ENCODE results near the gene DCST1.
A peak's percentile ranks its signal among the peaks of the same experiment; 100 is the strongest.

The DCST1 gene

GRCh38 chr1:155035936-155036335 is 2.3 kb downstream of the DCST1 start:
- DNase-seq (ENCODE audit: low spot score), result no peak

DNA sequence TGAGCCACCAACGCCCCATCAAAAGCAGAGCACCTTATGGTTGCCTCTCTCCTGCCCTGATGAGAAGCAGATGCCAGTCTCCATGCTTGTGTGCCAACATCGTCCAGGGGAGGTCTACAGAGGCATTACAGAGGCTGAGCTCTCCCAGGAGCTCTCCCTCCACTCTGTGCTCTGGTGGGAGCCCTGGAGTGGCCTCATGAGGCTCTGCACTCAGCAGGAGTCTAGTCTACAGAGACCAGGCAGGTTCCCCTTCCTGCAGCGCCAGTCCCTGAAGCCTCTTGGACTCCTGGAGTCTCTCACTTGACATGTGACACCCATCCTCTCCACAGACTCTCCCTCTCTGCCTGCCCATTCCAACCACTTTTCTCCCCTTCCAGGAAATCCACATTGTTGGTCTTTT is 3.4 kb downstream of the DCST1 start:
- no peak for DNase-seq (ENCODE audit: low spot score)

GRCh38 chr1:155037851-155038441 is 4.3 kb downstream of the DCST1 start:
- DNase-seq (ENCODE audit: low spot score), result no peak

GRCh38 chr1:155038602-155039307 is 5.1 kb downstream of the DCST1 start:
- DNase-seq (ENCODE audit: low spot score), result no peak

DNA sequence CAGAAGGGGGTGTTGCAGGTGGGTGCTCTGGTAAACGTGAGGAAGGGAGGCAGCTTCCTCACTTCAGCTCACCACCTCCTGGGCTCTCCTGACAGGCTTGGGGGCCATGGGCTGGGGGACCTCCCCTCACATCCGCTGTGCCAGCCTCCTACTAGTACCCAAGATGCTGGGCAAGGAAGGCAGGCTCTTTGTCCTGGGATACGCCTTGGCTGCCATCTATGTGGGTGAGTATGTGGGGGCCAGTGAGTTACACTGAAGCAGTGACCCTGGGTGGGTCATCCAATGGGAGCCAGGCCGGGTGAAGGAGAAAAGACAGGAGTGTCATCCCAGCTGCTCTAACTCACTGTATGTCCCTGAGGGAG is 5.7 kb downstream of the DCST1 start:
- no peak for DNase-seq (ENCODE audit: low spot score)

- DNase-seq (ENCODE audit: low spot score), result no peak
Observed at GRCh38 chr1:155040358-155041093, 6.9 kb downstream of the DCST1 start.

- DNase-seq (ENCODE audit: low spot score), result no peak
Observed at GRCh38 chr1:155042789-155043188, 9.2 kb downstream of the DCST1 start.

- DNase-seq (ENCODE audit: low spot score), result no peak
Observed at GRCh38 chr1:155043301-155043702, 9.7 kb downstream of the DCST1 start.

- no peak for DNase-seq (ENCODE audit: low spot score)
Observed at GRCh38 chr1:155043793-155044192, 10.2 kb downstream of the DCST1 start.

DNA sequence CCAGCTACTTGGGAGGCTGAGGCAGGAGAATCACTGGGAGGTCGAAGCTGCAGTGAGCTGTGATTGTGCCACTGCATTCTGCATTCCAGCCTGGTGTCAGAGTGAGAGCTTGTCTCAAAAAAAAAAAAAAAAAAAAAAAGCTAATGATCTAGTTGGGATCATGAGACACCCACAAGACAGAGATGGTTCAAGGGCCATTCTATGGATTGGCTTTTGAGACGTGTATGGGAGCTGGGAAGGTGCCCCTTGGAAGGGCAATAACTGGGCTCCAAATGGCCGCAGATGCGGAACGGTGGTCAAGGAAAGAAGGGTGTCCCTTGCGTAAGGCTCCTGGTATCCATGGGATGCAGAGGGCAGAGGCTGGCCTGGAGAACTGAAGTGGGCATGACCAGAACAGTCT is 10.7 kb downstream of the DCST1 start:
- no peak for DNase-seq (ENCODE audit: low spot score)

DNA sequence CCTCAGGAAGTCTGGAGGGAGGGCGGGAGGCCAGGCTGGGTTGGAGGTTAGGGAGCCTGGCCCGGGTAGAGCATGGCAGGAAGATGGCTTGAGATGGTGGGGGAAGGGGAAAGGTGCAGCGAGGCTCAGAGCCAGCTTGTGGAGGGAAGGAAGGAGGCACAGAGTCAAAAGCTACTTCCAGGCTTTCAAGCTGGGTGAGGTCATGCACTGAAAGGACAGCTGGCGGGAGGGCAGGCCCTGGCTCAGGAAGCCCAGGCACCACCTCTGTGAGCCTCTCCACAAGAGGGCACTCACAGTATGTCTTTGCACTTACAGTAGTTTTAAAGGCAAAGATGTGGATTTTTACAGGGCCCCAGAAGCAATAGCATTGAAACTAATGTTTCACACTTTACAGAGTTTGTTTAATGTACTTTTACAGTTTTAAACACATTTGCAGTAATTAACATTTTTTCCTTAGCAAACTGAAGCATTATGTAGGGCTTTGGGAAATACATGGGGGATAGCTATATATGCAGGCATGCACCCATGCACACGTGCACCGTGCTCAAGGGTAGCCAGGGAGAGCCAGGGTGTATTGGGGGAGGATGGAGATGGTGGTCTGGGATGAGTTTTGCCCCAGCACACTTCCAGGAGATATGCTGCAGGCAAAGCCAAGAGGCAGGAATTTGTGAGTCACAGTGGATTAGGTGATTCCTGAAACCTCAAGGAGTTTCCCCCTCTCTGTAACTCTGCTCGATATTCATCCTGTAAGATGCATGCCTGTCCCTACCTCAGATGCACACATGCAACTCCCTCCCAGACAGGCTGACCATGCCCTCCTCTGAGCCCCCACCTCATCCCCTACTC is 11.4 kb downstream of the DCST1 start:
- peak; percentile 91 for DNase-seq (ENCODE audit: low spot score)

GRCh38 chr1:155048449-155049334 is 15.1 kb downstream of the DCST1 start:
- no peak for DNase-seq (ENCODE audit: low spot score)

- DNase-seq (ENCODE audit: low spot score), result no peak
Observed at GRCh38 chr1:155049651-155050559, 16.3 kb downstream of the DCST1 start.

GRCh38 chr1:155050560-155051341 is 17.1 kb downstream of the DCST1 start, which contains the start of gene ADAM15:
Gene ADAM15 (plus strand): TSS chr1:155051316. CDS start chr1:155051387, 71 bp downstream.
- DNase-seq (ENCODE audit: low spot score), result peak; percentile 98

GRCh38 chr1:155051342-155051776 is 17.7 kb downstream of the DCST1 start:
- DNase-seq (ENCODE audit: low spot score), result peak; percentile 30

GRCh38 chr1:155051777-155052398 is 18.3 kb downstream of the DCST1 start:
- peak; percentile 77 for DNase-seq (ENCODE audit: low spot score)

- DNase-seq (ENCODE audit: low spot score), result peak; percentile 40
Observed at GRCh38 chr1:155052439-155053395, 19.1 kb downstream of the DCST1 start.
